Ovary (tissue), 3 donors: ENCODE results near the gene SHTN1.

Experiments
- CTCF ChIP-seq, 3 donors: fragments of 450-650 bp in 2 of 3; fragments of 200-600 bp in 1 of 3; IDR thresholded peaks; one replicate each; pipeline versions ENCODE4 v1.5.1 to v1.8.0; 2016 to 2022; ENCODE audit warnings: antibody characterized with exemption in 3 of 3, mild to moderate bottlenecking in 1 of 3
- EP300 ChIP-seq: sonication (generic); formaldehyde crosslinking; IDR thresholded peaks from one replicate; pipeline ENCODE4 v1.6.1; 2017; ENCODE audit warnings: antibody characterized with exemption
- POLR2A ChIP-seq: fragments of 450-650 bp; IDR thresholded peaks from one replicate; pipeline ENCODE4 v1.6.1; 2017; ENCODE audit warnings: antibody characterized with exemption, mild to moderate bottlenecking, moderate library complexity
- donor health status: DM: no; HTN: no; CAD: no.

- no peak for TF ChIP-seq CTCF (IDR thresholded peaks at IDR 0.05)
- no peak for TF ChIP-seq EP300
- TF ChIP-seq POLR2A, result no peak
Measured at GRCh38 chr10:116909307-116909706, 95.7 kb downstream of the SHTN1 start.
